SK-N-SH treated with all-trans-retinoic acid at 6 μM for 48 hours (cell line): Measurements from ENCODE around the gene C14orf39.
"Not testable (repeated sequence)": the region's sequence is repeated elsewhere in the genome, so short reads cannot be mapped to it uniquely, and the experiment has no call there.

Source experiments
- ARNTL ChIP-seq: fragments of 450-650 bp; formaldehyde crosslinking; IDR thresholded peaks from 2 replicates; pipeline ENCODE4 v1.5.0; 2020; ENCODE audit warnings: low read depth, mild to moderate bottlenecking, moderate library complexity, borderline replicate concordance
- RARB ChIP-seq: fragments of 250-450 bp; sonication (Bioruptor Pico); IDR thresholded peaks from 2 replicates; pipeline ENCODE4 v1.8.0; 2021; ENCODE audit warnings: mild to moderate bottlenecking, moderate library complexity
- TCF4 ChIP-seq: fragments of 250-450 bp; sonication (Bioruptor Pico); IDR thresholded peaks from 2 replicates; pipeline ENCODE4 v1.8.0; 2021; ENCODE audit warnings: mild to moderate bottlenecking, moderate library complexity, borderline replicate concordance
- TOX ChIP-seq: fragments of 250-450 bp; sonication (Bioruptor Pico); IDR thresholded peaks from 2 replicates; pipeline ENCODE4 v1.8.0; 2021; ENCODE audit warnings: mild to moderate bottlenecking, moderate library complexity, borderline replicate concordance
- TF ChIP-seq, protein P1 (sequence below): fragments of 250-450 bp; sonication (Bioruptor Pico); IDR thresholded peaks from 2 replicates; pipeline ENCODE4 v1.5.1; 2021; ENCODE audit warnings: mild to moderate bottlenecking, moderate library complexity
- TF ChIP-seq, protein P2 (sequence below): fragments of 250-450 bp; sonication (Bioruptor Pico); IDR thresholded peaks from 2 replicates; pipeline ENCODE4 v1.5.0; 2020; ENCODE audit warnings: mild to moderate bottlenecking, moderate library complexity
- TF ChIP-seq, protein P3 (sequence below): fragments of 250-450 bp; sonication (Bioruptor Pico); IDR thresholded peaks from 2 replicates; pipeline ENCODE4 v1.8.0; 2020; ENCODE audit warnings: mild to moderate bottlenecking, moderate library complexity, borderline replicate concordance

DNA sequence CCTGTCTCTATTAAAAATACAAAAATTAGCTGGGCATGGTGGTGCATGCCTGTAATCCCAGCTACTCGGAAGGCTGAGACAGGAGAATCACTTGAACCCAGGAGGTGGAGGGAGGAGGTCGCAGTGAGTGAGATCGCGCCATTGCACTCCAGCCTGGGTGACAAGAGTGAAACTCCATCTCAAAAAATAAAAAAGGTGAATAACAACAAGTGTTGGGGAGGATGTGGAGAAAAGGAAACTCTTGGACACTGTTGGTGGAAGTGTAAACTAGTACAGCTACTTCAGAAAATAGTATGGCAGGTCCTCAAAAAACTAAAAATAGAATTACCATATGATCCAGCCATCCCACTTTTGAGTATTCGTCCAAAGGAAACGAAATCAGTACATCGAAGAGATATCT, 5.6 kb downstream of the C14orf39 start:
- TF ChIP-seq, protein P1, sequence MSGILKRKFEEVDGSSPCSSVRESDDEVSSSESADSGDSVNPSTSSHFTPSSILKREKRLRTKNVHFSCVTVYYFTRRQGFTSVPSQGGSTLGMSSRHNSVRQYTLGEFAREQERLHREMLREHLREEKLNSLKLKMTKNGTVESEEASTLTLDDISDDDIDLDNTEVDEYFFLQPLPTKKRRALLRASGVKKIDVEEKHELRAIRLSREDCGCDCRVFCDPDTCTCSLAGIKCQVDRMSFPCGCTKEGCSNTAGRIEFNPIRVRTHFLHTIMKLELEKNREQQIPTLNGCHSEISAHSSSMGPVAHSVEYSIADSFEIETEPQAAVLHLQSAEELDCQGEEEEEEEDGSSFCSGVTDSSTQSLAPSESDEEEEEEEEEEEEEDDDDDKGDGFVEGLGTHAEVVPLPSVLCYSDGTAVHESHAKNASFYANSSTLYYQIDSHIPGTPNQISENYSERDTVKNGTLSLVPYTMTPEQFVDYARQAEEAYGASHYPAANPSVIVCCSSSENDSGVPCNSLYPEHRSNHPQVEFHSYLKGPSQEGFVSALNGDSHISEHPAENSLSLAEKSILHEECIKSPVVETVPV (CRISPR knock-in tag): not testable (repeated sequence)
- TF ChIP-seq RARB (CRISPR knock-in tag); TCF4 (CRISPR knock-in tag); TOX; ARNTL (CRISPR knock-in tag): not testable (repeated sequence)
- TF ChIP-seq, protein P2, sequence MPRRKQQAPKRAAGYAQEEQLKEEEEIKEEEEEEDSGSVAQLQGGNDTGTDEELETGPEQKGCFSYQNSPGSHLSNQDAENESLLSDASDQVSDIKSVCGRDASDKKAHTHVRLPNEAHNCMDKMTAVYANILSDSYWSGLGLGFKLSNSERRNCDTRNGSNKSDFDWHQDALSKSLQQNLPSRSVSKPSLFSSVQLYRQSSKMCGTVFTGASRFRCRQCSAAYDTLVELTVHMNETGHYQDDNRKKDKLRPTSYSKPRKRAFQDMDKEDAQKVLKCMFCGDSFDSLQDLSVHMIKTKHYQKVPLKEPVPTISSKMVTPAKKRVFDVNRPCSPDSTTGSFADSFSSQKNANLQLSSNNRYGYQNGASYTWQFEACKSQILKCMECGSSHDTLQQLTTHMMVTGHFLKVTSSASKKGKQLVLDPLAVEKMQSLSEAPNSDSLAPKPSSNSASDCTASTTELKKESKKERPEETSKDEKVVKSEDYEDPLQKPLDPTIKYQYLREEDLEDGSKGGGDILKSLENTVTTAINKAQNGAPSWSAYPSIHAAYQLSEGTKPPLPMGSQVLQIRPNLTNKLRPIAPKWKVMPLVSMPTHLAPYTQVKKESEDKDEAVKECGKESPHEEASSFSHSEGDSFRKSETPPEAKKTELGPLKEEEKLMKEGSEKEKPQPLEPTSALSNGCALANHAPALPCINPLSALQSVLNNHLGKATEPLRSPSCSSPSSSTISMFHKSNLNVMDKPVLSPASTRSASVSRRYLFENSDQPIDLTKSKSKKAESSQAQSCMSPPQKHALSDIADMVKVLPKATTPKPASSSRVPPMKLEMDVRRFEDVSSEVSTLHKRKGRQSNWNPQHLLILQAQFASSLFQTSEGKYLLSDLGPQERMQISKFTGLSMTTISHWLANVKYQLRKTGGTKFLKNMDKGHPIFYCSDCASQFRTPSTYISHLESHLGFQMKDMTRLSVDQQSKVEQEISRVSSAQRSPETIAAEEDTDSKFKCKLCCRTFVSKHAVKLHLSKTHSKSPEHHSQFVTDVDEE (CRISPR knock-in tag): not testable (repeated sequence)
- TF ChIP-seq, protein P3, sequence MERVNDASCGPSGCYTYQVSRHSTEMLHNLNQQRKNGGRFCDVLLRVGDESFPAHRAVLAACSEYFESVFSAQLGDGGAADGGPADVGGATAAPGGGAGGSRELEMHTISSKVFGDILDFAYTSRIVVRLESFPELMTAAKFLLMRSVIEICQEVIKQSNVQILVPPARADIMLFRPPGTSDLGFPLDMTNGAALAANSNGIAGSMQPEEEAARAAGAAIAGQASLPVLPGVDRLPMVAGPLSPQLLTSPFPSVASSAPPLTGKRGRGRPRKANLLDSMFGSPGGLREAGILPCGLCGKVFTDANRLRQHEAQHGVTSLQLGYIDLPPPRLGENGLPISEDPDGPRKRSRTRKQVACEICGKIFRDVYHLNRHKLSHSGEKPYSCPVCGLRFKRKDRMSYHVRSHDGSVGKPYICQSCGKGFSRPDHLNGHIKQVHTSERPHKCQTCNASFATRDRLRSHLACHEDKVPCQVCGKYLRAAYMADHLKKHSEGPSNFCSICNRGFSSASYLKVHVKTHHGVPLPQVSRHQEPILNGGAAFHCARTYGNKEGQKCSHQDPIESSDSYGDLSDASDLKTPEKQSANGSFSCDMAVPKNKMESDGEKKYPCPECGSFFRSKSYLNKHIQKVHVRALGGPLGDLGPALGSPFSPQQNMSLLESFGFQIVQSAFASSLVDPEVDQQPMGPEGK (CRISPR knock-in tag): not testable (repeated sequence)
